GM19023 (cell line): ENCODE results near the gene FURIN.
"Not testable (repeated sequence)": the region's sequence is repeated elsewhere in the genome, so short reads cannot be mapped to it uniquely, and the experiment has no call there.

Source experiments
- ATAC-seq: cut with Tn5 transposase; IDR thresholded peaks from one replicate; pipeline ENCODE4 v1.9.1; 2021; ENCODE audit warnings: mild to moderate bottlenecking, moderate library complexity; ENCODE audit not compliant: unreplicated experiment

Gene FURIN

DNA sequence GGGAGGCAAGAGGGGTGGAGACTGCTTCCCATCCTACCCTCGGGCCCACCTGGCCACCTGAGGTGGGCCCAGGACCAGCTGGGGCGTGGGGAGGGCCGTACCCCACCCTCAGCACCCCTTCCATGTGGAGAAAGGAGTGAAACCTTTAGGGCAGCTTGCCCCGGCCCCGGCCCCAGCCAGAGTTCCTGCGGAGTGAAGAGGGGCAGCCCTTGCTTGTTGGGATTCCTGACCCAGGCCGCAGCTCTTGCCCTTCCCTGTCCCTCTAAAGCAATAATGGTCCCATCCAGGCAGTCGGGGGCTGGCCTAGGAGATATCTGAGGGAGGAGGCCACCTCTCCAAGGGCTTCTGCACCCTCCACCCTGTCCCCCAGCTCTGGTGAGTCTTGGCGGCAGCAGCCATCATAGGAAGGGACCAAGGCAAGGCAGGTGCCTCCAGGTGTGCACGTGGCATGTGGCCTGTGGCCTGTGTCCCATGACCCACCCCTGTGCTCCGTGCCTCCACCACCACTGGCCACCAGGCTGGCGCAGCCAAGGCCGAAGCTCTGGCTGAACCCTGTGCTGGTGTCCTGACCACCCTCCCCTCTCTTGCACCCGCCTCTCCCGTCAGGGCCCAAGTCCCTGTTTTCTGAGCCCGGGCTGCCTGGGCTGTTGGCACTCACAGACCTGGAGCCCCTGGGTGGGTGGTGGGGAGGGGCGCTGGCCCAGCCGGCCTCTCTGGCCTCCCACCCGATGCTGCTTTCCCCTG, 13.8 kb downstream of the FURIN start:
- no peak for ATAC-seq

DNA sequence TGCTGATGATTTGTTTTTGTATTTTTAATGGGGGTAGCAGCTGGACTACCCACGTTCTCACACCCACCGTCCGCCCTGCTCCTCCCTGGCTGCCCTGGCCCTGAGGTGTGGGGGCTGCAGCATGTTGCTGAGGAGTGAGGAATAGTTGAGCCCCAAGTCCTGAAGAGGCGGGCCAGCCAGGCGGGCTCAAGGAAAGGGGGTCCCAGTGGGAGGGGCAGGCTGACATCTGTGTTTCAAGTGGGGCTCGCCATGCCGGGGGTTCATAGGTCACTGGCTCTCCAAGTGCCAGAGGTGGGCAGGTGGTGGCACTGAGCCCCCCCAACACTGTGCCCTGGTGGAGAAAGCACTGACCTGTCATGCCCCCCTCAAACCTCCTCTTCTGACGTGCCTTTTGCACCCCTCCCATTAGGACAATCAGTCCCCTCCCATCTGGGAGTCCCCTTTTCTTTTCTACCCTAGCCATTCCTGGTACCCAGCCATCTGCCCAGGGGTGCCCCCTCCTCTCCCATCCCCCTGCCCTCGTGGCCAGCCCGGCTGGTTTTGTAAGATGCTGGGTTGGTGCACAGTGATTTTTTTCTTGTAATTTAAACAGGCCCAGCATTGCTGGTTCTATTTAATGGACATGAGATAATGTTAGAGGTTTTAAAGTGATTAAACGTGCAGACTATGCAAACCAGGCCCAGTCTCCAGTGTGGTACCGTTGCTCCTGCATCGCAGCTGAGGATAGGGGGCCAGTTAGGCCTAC, 14.6 kb downstream of the FURIN start:
- ATAC-seq: no peak

DNA sequence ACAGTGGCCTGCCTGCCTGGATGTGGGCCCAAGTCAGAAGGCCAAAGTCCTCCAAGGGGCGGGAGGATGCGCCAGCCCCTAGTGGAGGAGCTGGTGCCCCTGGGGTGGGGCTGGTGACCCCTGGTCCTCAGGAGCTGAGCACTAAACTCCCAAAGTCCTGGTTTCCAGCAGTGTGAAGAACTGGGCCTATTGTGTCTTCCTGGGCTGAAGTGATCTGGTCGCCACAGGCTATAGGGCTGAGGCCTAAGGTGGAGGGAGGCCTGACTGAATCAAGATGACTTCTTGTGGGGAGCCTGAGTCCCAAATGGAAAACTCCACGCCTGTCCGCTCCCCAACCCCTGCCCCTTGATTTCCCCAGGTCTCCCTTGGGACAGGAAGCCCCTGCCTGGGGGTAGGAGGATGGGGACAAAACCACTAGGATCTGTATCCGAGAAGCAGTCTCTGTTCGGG, 15.2 kb downstream of the FURIN start:
- no peak for ATAC-seq

DNA sequence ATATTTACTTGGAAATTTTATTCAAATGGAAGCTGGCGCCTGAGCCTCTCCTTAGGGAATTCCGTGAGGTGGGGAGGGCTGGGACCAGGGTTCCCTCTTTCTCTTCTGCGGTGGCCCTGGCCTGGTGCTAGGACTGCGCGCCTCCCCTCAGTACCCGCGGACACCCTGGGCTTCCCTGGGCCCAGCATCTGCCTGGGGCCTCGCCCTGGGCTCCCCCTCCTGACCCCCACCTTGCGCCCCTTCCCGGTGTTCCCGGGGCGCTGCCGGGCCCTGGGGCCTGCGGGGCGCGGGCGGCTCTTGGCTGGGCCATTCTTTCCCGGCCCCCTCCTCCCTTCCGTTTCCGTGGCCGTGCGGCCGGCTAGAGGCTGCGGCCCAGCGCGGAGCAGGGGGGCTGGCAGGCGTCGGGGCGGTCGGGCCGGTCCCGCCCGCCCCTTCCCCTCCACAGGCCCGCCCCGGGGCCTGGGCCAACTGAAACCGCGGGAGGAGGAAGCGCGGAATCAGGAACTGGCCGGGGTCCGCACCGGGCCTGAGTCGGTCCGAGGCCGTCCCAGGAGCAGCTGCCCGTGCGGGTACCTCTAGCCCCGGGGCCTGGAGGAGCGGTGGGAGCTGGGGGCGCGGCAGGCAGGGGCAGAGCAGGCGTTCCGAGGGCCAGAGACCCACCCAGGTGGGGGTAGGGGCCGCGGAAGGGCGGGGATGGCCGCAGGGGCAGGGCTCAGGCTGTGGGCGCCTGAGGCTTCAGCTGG, 15.8 kb downstream of the FURIN start, which contains the start of gene FES:
TSS of gene FES (plus strand) at position 529 of the 743 bp plus-strand sequence. CDS start 542 bp downstream, outside the sequence.
- no peak for ATAC-seq

- ATAC-seq: no peak
Measured at GRCh38 chr15:90884719-90885431, 16.5 kb downstream of the FURIN start.

DNA sequence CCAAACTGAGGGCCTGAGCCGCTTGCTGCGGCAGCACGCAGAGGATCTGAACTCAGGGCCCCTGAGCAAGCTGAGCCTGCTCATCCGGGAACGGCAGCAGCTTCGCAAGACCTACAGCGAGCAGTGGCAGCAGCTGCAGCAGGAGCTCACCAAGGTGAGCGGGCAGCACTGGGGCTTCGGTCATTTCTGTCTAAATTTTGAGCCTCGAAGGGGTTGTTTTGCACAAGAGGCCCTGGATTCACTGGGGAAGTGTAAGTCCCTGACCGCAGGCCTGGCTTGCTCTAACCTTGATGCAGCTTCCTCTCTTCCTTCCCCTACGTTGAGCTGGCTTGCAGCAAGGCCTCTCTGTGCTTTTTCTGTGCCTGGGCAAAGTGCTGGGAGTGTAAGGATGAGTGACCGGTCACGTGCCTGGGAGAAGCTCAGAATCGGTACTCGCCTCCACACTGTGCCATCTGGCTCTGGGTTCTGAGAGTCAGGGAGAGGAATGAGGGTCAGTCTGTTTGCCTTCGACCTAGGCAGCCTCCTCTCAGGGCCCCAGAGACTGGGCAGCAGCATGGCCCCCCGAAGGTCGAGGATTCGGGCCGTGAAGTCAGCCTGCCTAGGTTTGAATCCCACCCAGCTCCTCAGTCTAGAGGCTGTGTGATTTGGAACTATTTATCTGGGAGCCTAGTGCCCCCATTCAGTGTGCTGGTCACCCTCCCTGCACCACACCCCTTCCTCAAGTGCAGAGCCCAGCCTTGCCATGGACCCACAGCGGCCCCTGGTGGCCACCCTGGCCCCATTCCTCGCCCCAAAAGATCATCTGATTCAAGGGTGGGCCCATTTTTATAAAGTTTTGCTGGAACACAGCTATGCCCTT, 17.3 kb downstream of the FURIN start:
- peak; percentile 51 for ATAC-seq

DNA sequence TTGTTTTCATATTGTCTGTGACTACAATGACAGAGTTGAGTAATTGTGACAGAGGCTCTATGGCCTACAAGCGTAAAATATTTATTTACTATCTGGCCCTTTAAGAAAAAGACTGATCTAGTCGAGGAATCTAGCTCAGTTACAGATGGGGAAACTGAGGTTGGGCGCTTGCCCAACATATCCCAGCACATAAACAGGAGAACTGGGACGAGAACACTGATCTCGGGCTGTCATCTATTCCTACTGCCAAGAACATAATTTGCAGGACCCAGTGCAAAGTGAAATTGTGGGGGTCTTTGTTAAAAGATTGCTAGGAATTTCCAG, 17.9 kb downstream of the FURIN start:
- no peak for ATAC-seq

DNA sequence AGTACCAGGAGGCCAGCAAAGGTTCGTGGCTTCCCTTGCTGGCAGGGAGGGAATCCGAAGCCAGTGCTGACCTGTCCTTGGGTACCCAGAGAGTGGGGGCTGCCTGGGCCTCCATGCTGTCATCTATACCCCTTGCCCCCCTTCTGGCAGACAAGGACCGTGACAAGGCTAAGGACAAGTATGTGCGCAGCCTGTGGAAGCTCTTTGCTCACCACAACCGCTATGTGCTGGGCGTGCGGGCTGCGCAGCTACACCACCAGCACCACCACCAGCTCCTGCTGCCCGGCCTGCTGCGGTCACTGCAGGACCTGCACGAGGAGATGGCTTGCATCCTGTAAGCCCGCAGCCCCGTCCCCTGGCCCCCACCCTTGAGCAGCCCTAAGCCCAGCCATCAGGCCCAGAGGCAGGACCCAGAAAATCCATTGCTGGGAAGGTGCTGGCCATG, 18.7 kb downstream of the FURIN start:
- no peak for ATAC-seq

- ATAC-seq: no peak
Measured at GRCh38 chr15:90889313-90889730, 20.9 kb downstream of the FURIN start.

DNA sequence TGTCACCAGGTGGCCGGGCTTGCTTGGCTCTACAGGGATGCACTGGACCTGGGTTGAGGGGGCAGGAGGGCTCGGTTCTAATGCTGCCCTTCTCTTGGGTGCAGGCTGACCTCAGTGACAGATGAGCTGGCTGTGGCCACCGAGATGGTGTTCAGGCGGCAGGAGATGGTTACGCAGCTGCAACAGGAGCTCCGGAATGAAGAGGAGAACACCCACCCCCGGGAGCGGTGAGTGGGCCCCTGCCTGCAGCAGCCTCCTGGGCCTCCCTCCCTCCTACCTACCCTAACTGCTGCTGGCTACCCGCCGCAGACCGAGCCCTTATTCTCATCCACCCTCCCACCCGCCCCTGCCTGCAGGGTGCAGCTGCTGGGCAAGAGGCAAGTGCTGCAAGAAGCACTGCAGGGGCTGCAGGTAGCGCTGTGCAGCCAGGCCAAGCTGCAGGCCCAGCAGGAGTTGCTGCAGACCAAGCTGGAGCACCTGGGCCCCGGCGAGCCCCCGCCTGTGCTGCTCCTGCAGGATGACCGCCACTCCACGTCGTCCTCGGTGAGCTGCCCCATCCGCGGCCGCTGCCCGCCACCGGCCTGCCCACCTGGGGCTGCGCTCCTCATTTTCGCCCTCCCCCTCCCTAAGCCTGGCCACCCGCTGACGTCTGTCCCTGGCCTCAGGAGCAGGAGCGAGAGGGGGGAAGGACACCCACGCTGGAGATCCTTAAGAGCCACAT, 21.5 kb downstream of the FURIN start:
- ATAC-seq: no peak

GRCh38 chr15:90890839-90891238, 22.5 kb downstream of the FURIN start:
- ATAC-seq: no peak

DNA sequence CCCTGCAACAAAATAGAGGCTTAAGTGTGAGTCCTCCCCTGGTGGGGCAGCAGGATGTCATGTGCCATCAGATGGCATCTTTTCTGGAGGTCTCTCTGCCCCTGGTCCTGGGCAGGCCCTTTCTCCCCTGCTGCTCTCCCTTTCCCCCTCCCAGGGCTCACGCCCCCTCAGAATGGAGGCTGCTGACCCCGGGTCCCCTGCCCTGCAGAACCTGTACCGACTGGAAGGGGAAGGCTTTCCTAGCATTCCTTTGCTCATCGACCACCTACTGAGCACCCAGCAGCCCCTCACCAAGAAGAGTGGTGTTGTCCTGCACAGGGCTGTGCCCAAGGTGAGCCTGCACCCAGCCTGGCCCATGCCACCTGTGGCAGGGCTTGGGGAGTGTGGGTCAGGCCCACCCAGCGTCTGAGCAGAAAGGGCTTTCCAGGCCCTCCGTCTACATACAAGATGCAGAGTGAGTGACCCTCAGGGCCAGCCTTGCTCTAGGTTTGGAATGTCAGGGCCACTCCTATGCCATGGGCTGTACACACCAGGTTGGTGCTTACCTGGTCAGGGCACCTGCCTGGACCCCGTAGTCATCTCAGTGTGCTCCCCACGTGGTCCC, 23.1 kb downstream of the FURIN start:
- ATAC-seq: no peak

GRCh38 chr15:90892023-90892422, 23.6 kb downstream of the FURIN start:
- no peak for ATAC-seq

DNA sequence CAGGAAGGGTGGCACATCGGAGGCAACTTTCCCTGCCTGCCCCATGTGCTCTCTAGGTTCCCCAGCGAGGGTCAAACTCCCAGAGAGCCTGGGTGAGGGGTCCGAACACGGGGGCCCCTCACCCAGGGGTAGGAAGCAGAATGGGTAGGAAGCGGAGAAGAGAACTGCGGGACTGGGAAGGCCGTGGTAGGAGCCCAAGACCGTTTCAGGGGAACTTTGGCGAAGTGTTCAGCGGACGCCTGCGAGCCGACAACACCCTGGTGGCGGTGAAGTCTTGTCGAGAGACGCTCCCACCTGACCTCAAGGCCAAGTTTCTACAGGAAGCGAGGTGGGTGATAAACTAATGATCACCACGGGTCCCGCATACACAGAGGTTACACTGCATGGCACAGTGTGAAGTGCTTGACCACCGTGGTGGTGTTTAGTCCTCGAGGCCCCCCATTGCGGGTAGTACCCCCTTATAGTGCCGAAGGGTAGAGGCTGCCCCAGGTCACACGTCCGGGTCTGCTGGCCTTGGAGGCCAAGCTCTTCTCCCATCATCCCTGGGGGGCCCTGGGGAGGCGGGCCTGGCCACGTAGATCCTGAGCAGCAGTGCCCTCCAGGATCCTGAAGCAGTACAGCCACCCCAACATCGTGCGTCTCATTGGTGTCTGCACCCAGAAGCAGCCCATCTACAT, 24.2 kb downstream of the FURIN start:
- no peak for ATAC-seq

GRCh38 chr15:90893175-90894090, 25.0 kb downstream of the FURIN start:
- no peak for ATAC-seq

- ATAC-seq: no peak
Measured at GRCh38 chr15:90895571-90896117, 27.3 kb downstream of the FURIN start.

- not testable (repeated sequence) for ATAC-seq
Measured at GRCh38 chr15:90897131-90897655, 28.8 kb downstream of the FURIN start.
